Gastroesophageal sphincter (tissue), 4 donors: ENCODE results near the gene HLCS. TPM values are rescaled to one million over a fixed set of nuclear protein-coding genes. Genes with fewer than 3 reads are reported as not detected.

ENCODE experiments used
- ATAC-seq: fragments of 150-250 bp; one replicate; pipeline ENCODE4 v1.9.1; 2016; ENCODE audit warnings: mild to moderate bottlenecking, moderate library complexity
- H3K27ac ChIP-seq, 4 donors: fragments of 200-600 bp; sonication (generic) in 3 of 4; 1 replicate in 3 of 4; 2 replicates in 1 of 4; pipeline ENCODE4 v1.5.1; 2016 to 2019
- H3K27me3 ChIP-seq: fragments of 200-600 bp; sonication (generic); one replicate; pipeline ENCODE4 v1.5.1; 2019
- H3K36me3 ChIP-seq, 2 donors: fragments of 200-600 bp; sonication (generic); one replicate each; pipeline ENCODE4 v1.5.1; 2019; ENCODE audit warnings: control low read depth in 1 of 2
- H3K4me1 ChIP-seq, 3 donors: fragments of 200-600 bp; sonication (generic); 1 replicate in 2 of 3; 2 replicates in 1 of 3; pipeline ENCODE4 v1.5.1; 2016 to 2019; ENCODE audit warnings: control low read depth in 2 of 3
- H3K4me3 ChIP-seq, 2 donors: fragments of 200-600 bp; sonication (generic); one replicate each; pipeline ENCODE4 v1.5.1; 2019; ENCODE audit warnings: mild to moderate bottlenecking in 1 of 2, moderate library complexity in 1 of 2
- H3K9me3 ChIP-seq, 3 donors: fragments of 200-600 bp; sonication (generic); one replicate each; pipeline ENCODE4 v1.5.1; 2017 to 2019; ENCODE audit warnings: control low read depth in 2 of 3
- CTCF ChIP-seq, 4 experiments: fragments of 200-600 bp in 2 of 4; fragments of 450-650 bp in 2 of 4; sonication (generic) in 1 of 4; IDR thresholded peaks; one replicate each; pipeline ENCODE4 v1.5.1; 2017 to 2019; ENCODE audit warnings: antibody characterized with exemption in 4 of 4, mild to moderate bottlenecking in 2 of 4, moderate library complexity in 2 of 4
- EP300 ChIP-seq: sonication (generic); formaldehyde crosslinking; IDR thresholded peaks from one replicate; pipeline ENCODE4 v1.6.1; 2017; ENCODE audit warnings: antibody characterized with exemption, mild to moderate bottlenecking
- POLR2A ChIP-seq, 2 donors: fragments of 450-650 bp; IDR thresholded peaks; one replicate each; pipeline ENCODE4 v1.6.1; 2017; ENCODE audit warnings: antibody characterized with exemption in 2 of 2, mild to moderate bottlenecking in 2 of 2, moderate library complexity in 1 of 2
- POLR2AphosphoS5 ChIP-seq: sonication (generic); formaldehyde crosslinking; IDR thresholded peaks from one replicate; pipeline ENCODE4 v1.6.1; 2017; ENCODE audit warnings: antibody characterized with exemption
- WGBS, 2 donors: methylation state at CpG; one replicate each; pipeline ENCODE4 v1.1.5; 2018; ENCODE audit warnings: low coverage in 1 of 2; 5-methylcytosine and 5-hydroxymethylcytosine counted together
- total RNA-seq, 4 donors: library from RNA; depleted of rRNA; stranded (reverse); fragments of >200 nt; gene quantifications; one replicate each; pipeline ENCODE4 v1.1.0, GENCODE V29; 2016

The HLCS gene
- total RNA-seq, 4 donors from 2014 or later: 14.4 to 33.3 (median 24.9) TPM

GRCh38 chr21:36730291-36731281 is 235.9 kb downstream of the HLCS start:
- Histone ChIP-seq H3K27me3 (peaks cover 82% of the 10 kb centered on the region), H3K4me3 (no peak overlapping the region), H3K9me3 (peaks cover 0 to 9% (median 0%) of the 10 kb centered on the region in 3 donors), H3K36me3 (no peaks in the 10 kb centered on the region), H3K4me1 (no peaks in the 10 kb centered on the region), H3K27ac (no peak overlapping the region)
- ATAC-seq: no peak
- TF ChIP-seq CTCF (IDR thresholded peaks at IDR 0.05) (no peak), EP300 (no peak), POLR2AphosphoS5 (no peak), POLR2A (IDR thresholded peaks at IDR 0.05) (no peak)
- 69 to 83% methylated on average over 12 to 29 of the region's 30 CpGs for WGBS, 2 donors

GRCh38 chr21:36729310-36729970 is 237.0 kb downstream of the HLCS start:
- no peaks in the 10 kb centered on the region for H3K4me1 ChIP-seq
- ATAC-seq: no peak
- H3K27me3 ChIP-seq: peaks cover 70% of the 10 kb centered on the region
- H3K4me3 ChIP-seq: no peak overlapping the region
- TF ChIP-seq CTCF (IDR thresholded peaks at IDR 0.05) (no peak), EP300 (no peak), POLR2A (IDR thresholded peaks at IDR 0.05) (no peak), POLR2AphosphoS5 (no peak)
- WGBS, 2 donors: 68 to 84% methylated on average over 11 to 15 of the region's 18 CpGs
- H3K36me3 ChIP-seq: no peaks in the 10 kb centered on the region
- H3K27ac ChIP-seq: no peak overlapping the region
- peaks cover 0 to under 1% (median 0%) of the 10 kb centered on the region in 3 donors for H3K9me3 ChIP-seq

GRCh38 chr21:36728371-36729111 is 237.9 kb downstream of the HLCS start:
- Histone ChIP-seq H3K27ac (no peak overlapping the region), H3K4me1 (no peaks in the 10 kb centered on the region), H3K4me3 (no peak overlapping the region), H3K36me3 (no peaks in the 10 kb centered on the region), H3K9me3 (no peaks in the 10 kb centered on the region), H3K27me3 (peaks cover 70% of the 10 kb centered on the region)
- ATAC-seq: no peak
- WGBS, 2 donors: 83 to 85% methylated on average over 2 to 11 of the region's 14 CpGs
- TF ChIP-seq POLR2AphosphoS5: no peak
- no peak for TF ChIP-seq EP300
- no peak for TF ChIP-seq POLR2A (IDR thresholded peaks at IDR 0.05)
- TF ChIP-seq CTCF (IDR thresholded peaks at IDR 0.05): no peak

- no peak for TF ChIP-seq POLR2AphosphoS5
- TF ChIP-seq CTCF (IDR thresholded peaks at IDR 0.05): no peak
- TF ChIP-seq POLR2A (IDR thresholded peaks at IDR 0.05): no peak
- no peak for TF ChIP-seq EP300
- 73% methylated on average over 4 of the region's 6 CpGs; no CpG with 5 or more reads in 1 of the 2 donors for WGBS, 2 donors
- no peaks in the 10 kb centered on the region for H3K4me1 ChIP-seq
- no peak overlapping the region for H3K27ac ChIP-seq
- no peak overlapping the region for H3K4me3 ChIP-seq
- H3K9me3 ChIP-seq: no peaks in the 10 kb centered on the region
- H3K27me3 ChIP-seq: peaks cover 70% of the 10 kb centered on the region
- H3K36me3 ChIP-seq: no peaks in the 10 kb centered on the region
- no peak for ATAC-seq
Observed at GRCh38 chr21:36727866-36728265, 238.6 kb downstream of the HLCS start.
